Measurements from ENCODE around the gene CPLX3.

Gene CPLX3

DNA sequence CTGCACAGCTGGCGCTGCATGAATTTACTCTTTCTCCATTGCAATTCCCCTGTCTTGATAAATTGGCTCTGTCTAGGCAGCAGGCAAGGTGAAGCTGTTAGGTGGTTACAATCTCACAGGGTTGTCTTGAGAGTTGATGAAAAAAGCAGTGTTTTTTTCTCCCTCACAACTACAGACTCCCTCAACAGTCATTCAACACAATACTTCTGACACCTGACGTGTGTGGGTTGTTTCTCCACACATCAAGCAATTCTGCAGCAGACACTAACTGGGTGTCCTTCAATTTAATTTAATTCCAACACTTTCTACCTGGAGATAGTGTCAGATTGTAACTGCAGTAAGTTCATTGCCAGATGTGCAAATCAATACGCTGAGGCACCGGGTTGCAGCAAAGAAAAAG, 51.8 kb downstream of the CPLX3 start:
- DNase-seq: no peak
